Activated naive CD4-positive, alpha-beta T cell (primary cell): ENCODE measurements around the gene FAM240A.
"Not testable (repeated sequence)": the region's sequence is repeated elsewhere in the genome, so short reads cannot be mapped to it uniquely, and the experiment has no call there.

Experiments used
- DNase-seq, 4 experiments: peaks; one replicate each; lab custom pipeline; 2025; lab: John Stamatoyannopoulos, UW

Gene FAM240A

DNA sequence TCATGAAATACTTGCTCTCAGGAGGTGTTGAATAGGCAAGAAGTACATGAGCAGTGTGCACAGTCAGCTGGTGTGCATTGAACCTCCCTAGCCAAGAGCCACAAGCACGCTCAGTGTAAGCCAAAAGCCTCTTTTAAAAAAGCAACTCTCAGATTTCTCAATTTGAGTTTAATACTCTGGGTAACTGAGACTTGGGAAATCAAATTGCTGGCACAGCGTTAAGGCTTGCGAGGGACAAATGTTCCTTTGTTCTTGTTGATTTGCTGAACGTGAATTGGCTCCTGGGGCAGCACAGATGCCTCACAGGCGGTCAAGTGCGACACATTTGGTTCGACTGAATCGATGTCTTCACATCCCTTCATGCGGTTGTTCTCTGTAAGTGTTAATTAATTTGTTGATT is at the start of gene FAM240A:
TSS of gene FAM240A (plus strand) at position 202 of the 400 bp plus-strand sequence. CDS start at position 361, 159 bp downstream.
- DNase-seq: no peak

DNA sequence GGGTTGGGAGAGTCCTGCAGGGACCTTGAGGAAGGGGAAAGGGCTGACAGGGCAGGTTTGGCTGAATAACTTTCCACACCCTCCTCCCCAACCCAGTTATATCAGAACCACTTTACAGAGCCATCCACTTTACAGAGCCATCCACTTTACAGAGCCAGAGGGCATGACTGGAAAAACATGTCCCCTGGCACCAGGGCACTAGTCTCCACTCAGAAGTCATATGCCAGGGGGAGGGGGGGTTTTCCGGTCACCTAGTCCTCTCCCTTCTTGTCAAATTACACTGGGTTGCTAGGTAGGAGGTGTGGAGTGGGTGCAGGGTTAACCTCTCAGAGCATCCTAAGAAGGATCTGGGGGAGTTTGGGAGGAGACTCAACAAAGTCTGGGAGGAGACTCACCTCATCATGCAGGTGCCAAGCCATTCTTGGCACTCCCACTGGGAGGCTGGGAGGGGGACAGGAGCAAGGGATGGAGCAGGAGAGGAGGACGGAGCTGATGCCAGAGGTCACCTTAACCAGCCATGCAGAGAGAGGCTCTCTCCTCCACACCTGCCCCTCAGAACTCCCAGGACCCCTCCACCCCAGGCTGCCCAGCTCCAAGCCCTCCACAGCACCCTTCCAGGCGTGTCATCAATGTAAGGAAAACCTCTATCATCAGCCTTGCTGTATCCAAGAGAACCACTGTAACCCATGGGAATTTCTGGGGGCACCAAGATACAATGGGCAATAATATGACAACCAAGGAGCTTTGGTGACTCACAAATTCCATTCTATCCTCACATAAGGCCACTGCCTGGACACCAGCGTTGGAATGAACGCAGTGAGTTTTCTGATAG is 47.9 kb upstream of the FAM240A start:
- DNase-seq: no peak

DNA sequence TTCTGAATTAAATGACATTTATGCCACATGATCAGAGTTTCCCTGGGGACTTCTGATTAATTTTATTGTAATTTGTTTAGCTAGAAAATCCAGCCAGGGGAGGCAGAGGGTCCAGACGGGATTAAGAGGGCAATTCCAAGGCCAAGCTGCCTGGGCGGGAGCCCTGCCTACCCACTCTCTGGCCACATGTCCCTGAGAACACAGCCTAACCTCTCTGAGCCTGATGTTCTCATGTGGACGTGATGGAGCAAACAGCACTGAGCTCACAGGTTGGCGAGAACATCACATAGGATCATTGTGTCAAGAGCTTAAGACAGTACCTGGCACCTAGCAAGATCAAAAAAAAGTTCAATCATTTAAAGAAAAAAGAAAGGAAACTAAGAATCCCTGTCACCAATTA is 47.2 kb upstream of the FAM240A start:
- no peak for DNase-seq

DNA sequence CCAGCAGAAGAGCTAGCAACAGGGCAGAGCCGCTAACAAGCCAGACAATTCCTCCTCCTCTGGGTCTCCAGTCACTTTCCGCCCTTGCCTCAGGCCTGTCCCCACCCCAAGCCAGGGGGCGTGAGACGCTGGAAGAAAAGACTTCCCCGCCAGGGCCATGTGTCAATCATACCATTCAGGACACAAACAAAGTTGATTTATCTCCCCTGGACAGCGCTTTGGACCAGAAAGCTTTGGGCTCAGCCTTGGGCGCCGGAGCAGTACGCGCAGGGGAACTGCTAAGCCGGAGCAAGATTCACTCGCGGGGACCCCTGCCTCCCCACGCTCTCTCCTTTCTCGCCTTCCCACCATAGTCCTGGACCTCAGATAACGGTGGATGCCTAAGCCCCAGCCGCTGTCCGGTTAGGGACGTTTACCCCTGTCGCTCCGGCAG is 46.7 kb upstream of the FAM240A start:
- DNase-seq: no peak

- DNase-seq: peak in 1 of 4 experiments; percentile 21
Measured at GRCh38 chr3:46566040-46566641, 46.2 kb upstream of the FAM240A start, which contains the start of gene LRRC2. Gene LRRC2, minus strand, starts transcription at chr3:46566302. Its CDS starts 14,711 bp downstream, at chr3:46551591.

DNA sequence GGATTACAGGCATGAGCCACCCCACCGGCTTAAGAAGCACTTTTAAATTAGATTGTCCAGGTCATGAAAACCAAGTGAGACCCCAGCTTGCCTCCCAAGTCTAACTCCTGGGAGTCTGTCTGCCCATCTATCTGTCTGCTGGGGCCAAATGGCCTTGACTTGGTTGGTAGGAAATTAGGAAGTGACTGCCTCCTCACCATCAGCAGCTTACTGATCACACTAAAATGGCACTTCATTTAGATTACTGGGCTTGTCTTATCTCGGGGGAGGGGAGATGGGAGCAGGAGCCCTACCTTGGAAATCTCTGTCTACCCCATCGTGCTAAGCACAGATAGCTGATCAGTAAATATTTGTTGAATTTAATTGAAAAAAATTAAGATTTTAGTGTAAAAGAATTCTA is 40.6 kb upstream of the FAM240A start:
- no peak for DNase-seq

DNA sequence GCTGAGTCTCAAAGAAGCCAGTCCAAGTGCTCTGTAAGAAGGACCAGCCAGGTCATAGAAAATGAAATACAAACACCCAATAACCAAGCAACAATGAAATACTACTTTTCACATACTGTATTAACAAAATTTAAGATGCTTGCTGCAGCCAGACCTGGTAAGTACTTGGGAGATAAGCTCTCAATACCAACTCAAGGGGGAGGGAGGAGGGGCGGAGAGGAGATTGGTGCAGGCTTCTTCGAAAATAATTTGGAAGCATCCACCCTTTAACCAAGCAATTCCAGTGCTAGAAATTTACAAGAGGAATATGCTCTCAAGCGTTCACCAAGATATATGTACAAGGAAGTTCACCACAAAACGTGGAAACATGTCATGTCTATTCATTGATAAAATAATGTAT is 38.6 kb upstream of the FAM240A start:
- no peak for DNase-seq

DNA sequence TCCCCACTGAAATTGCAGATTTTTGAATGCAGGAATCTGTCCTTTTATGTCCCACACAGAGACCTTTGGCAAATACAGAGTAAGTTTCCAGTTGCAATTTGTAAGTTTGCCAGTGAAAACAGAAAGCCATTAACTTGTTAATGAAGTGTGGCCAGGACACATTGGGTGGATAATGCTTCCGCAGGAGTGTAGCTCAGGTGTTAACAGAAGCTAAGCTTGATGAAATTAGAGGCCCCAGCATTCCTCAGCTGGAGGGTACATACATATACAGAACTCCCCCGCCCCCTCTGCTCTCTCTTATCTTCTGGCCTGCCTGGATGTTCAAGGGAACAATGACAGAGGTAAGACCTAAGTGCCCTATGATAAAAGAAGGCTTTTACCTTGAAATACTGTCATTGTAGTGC is 38.1 kb upstream of the FAM240A start:
- no peak for DNase-seq

DNA sequence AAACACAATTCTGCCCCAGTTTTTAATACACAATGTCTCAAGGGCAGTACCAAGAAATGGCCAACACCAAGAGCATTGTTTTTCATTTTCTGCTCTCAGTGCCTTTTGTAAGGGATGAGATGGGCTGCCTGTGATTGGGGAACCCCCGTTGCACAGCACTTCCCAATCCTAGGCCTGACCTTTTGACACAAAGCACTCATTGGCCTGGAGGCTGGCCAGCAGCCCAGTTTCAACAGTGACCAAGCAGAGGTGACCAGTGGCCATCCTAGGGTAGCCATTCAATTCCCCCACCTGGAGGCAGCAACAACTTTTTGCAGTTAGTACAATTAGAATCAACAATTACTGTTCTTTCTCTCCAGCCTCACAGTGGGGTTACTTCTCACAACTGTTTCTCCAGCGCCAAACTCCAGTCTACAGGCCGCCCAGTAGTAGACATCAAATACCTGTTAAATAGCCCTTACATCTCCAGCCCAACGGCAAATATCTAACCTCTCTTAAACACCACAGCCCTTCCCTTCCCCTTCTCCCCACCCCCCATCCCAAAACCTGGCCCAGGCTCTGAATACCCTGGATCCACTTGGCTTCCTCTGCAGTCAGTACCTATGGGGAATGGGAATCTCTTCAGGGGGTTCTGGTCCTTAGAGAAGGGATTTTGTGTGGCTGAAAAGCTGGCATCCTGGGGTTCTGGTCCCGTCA is 37.3 kb upstream of the FAM240A start:
- no peak for DNase-seq

DNA sequence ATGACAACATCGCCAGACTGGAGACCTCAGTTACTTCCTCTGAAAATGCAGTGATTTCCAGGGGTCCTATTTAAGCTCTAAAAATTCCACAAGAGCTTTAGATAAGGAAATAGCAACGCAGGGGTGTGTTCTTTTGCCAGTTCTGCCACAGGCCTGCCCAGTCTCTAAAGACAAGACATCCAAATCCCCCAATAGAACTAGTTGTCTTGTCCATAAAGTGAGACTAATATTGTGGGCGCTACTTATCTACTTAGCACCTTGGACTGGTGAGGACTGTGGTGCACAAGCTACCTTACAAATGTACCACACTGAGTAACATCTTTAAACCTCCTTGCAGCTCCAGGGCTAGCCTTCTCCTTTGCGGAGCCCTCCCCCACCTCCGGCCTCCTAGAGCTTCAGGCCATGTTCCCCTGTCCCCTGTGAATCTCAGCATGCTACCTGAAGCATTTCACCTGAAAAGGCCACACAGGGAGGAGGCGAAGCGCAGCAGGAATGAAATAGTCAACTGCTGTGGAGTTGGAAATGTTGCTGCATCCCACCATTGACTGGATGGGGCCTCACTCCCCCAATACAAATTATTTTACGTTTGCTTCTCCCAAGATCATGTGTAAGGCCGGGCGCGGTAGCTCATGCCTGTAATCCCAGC is 36.6 kb upstream of the FAM240A start:
- DNase-seq: no peak

GRCh38 chr3:46576386-46576785 is 35.9 kb upstream of the FAM240A start:
- DNase-seq: no peak

- no peak for DNase-seq
Measured at GRCh38 chr3:46576879-46577278, 35.4 kb upstream of the FAM240A start.

DNA sequence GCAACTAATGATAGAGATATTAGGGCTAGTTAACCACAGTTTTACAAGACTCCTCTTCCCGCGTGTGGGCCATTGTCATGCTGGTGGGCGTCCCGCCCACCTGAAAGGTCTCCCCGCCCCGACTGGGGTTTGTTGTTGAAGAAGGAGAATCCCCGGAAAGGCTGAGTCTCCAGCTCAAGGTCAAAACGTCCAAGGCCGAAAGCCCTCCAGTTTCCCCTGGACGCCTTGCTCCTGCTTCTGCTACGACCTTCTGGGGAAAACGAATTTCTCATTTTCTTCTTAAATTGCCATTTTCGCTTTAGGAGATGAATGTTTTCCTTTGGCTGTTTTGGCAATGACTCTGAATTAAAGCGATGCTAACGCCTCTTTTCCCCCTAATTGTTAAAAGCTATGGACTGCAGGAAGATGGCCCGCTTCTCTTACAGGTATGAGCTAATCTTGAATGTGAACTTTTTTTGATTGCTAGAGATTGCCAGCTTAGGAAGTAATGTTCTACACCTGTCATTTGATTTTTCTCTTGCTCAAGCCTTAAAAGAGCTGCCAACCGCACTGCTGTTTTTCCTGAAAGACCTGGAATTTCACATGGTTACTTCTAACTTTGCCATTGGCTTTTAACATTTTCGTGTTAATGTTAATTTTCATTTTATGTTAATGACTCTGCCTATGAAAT is 34.6 kb upstream of the FAM240A start:
- not testable (repeated sequence) for DNase-seq

GRCh38 chr3:46578973-46579755 is 33.2 kb upstream of the FAM240A start:
- no peak for DNase-seq

- no peak for DNase-seq
Measured at GRCh38 chr3:46579756-46580286, 32.5 kb upstream of the FAM240A start.

DNA sequence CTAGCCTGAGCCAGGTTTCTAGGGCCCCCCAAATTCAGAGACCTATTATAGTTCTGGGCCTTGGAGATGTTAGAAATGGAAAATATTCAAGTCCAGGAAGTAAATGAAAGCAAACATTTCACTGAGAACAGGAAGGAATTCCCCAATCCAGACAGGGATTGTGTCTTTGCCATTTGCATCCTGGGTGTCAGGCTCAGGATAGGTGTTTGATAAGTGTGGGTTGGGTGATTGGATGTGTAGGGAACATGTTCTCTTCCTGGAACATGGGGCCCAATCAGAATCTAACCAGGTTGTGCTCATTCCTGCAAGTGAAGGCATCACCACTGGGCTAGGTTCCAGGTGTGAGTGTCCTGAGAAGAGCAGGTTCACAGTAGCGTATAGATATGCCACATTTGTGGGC is 31.6 kb upstream of the FAM240A start:
- DNase-seq: no peak

GRCh38 chr3:46584598-46585467 is 27.5 kb upstream of the FAM240A start:
- DNase-seq: no peak

DNA sequence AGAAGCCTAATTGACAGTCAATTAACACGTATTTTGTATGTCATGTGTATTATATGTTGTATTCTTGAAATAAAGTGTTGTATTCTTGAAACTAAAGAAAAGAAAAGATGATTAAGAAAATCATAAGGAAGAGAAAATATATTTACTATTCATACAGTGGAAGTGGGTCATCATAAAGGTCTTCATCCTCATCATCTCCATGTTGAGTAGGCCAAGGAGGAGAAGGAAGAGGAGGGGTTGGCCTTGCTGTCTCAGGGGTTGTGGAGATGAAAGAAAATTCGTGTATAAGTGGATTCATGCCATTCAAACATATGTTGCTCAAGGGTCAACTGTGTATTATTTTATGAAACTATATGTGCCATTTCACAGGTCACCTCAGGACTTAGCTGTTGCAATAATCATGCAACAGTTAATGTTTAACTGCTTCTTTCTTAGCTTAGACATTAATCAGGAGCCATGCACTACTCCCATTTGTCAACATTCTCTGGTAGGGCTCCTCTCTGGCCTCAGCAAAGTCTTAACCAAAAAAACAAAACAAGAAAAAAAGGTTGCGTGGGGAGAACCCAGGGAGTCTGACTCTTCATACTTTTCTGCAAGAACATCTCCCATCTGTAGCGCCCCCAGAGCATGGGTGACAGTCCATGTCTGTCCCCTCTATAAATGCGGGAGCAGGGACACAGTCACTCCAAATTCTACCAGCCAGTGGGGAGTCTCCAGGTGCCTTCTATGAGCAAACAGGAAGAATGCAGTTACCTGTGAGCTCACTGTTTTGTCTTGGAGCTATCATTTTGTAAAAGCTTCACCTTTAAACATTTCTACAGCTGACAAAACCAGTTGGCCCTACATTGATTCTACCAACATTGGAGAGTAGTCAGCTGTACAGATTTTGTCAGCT is 26.3 kb upstream of the FAM240A start:
- DNase-seq: no peak
